GM21576 (cell line): Measurements from ENCODE around the gene SCARF2.
"Not testable (repeated sequence)": the region's sequence is repeated elsewhere in the genome, so short reads cannot be mapped to it uniquely, and the experiment has no call there.

ENCODE experiments used
- ATAC-seq: cut with Tn5 transposase; IDR thresholded peaks from one replicate; pipeline ENCODE4 v1.9.1; 2021; ENCODE audit warnings: mild to moderate bottlenecking, moderate library complexity; ENCODE audit not compliant: unreplicated experiment

SCARF2 gene

GRCh38 chr22:20437613-20438426 is at the start of gene SCARF2:
SCARF2 (minus strand) TSS chr22:20437825; CDS start chr22:20437754, 71 bp downstream.
- ATAC-seq = no peak

- no peak for ATAC-seq
Measured at GRCh38 chr22:20486229-20486628, 48.6 kb upstream of the SCARF2 start.

- ATAC-seq = no peak
Measured at GRCh38 chr22:20484948-20485683, 47.5 kb upstream of the SCARF2 start.

GRCh38 chr22:20483771-20484170 is 46.1 kb upstream of the SCARF2 start:
- ATAC-seq = no peak

- ATAC-seq = not testable (repeated sequence)
Measured at GRCh38 chr22:20483143-20483506, 45.5 kb upstream of the SCARF2 start.

- ATAC-seq = no peak
Measured at GRCh38 chr22:20479612-20480196, 42.1 kb upstream of the SCARF2 start.

- ATAC-seq = not testable (repeated sequence)
Measured at GRCh38 chr22:20478059-20478458, 40.4 kb upstream of the SCARF2 start.

- not testable (repeated sequence) for ATAC-seq
Measured at GRCh38 chr22:20475569-20475968, 37.9 kb upstream of the SCARF2 start.

GRCh38 chr22:20475115-20475436 is 37.5 kb upstream of the SCARF2 start:
- ATAC-seq = no peak

- ATAC-seq = no peak
Measured at GRCh38 chr22:20472629-20473442, 35.2 kb upstream of the SCARF2 start.

- no peak for ATAC-seq
Measured at GRCh38 chr22:20471126-20471833, 33.7 kb upstream of the SCARF2 start.

GRCh38 chr22:20470525-20470924 is 32.9 kb upstream of the SCARF2 start:
- ATAC-seq = not testable (repeated sequence)

GRCh38 chr22:20469110-20469868 is 31.7 kb upstream of the SCARF2 start:
- no peak for ATAC-seq

GRCh38 chr22:20466659-20467379 is 29.2 kb upstream of the SCARF2 start:
- no peak for ATAC-seq

GRCh38 chr22:20465759-20466077 is 28.1 kb upstream of the SCARF2 start:
- ATAC-seq = no peak

- ATAC-seq = no peak
Measured at GRCh38 chr22:20464912-20465758, 27.5 kb upstream of the SCARF2 start.

GRCh38 chr22:20464096-20464614 is 26.5 kb upstream of the SCARF2 start:
- ATAC-seq = no peak
